Gastrocnemius medialis (tissue), 4 donors: Measurements from ENCODE around the gene SYT1.

Experiments
- POLR2A ChIP-seq, 2 donors: fragments of 450-650 bp; IDR thresholded peaks; one replicate each; pipeline ENCODE4 v1.6.1; 2017; ENCODE audit warnings: antibody characterized with exemption in 2 of 2, mild to moderate bottlenecking in 2 of 2, moderate library complexity in 2 of 2
- TF ChIP-seq, protein P1 (sequence below), 5 experiments: fragments of 450-650 bp in 3 of 5; fragments of 200-600 bp in 2 of 5; sonication (generic) in 2 of 5; IDR thresholded peaks in 4 of 5; conservative IDR thresholded peaks in 1 of 5; 1 replicate in 4 of 5; 2 replicates in 1 of 5; pipeline ENCODE4 v1.5.1; 2016 to 2019; ENCODE audit warnings: antibody characterized with exemption in 5 of 5, mild to moderate bottlenecking in 3 of 5, moderate library complexity in 3 of 5

DNA sequence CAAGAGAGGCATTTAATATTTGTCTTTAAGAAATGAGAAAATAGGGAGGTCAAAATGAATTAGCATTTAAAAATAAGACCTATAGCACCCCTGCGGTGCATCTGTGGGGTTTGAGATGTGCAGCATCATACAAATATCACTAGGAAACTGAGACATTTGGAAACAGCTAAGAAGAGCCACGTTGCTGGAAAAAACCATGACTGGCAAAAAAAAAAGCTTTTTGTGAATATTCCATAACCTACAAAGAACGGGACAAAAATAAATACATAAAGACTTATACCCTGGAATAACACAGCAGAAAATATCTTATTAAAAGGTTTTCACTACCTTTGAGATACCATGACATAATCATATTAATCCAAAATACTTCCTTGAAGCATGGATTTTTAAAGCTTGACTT lies 460.0 kb downstream of the SYT1 start:
- TF ChIP-seq, protein P1, sequence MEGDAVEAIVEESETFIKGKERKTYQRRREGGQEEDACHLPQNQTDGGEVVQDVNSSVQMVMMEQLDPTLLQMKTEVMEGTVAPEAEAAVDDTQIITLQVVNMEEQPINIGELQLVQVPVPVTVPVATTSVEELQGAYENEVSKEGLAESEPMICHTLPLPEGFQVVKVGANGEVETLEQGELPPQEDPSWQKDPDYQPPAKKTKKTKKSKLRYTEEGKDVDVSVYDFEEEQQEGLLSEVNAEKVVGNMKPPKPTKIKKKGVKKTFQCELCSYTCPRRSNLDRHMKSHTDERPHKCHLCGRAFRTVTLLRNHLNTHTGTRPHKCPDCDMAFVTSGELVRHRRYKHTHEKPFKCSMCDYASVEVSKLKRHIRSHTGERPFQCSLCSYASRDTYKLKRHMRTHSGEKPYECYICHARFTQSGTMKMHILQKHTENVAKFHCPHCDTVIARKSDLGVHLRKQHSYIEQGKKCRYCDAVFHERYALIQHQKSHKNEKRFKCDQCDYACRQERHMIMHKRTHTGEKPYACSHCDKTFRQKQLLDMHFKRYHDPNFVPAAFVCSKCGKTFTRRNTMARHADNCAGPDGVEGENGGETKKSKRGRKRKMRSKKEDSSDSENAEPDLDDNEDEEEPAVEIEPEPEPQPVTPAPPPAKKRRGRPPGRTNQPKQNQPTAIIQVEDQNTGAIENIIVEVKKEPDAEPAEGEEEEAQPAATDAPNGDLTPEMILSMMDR (IDR thresholded peaks at IDR 0.05 in 4 of 5, conservative IDR thresholded peaks at IDR 0.05 in 1 of 5), result no peak
- no peak for TF ChIP-seq POLR2A (IDR thresholded peaks at IDR 0.05)
